PC-9 (cell line): ENCODE measurements around the gene TAS1R3. TPM values are rescaled to one million over a fixed set of nuclear protein-coding genes. Genes with fewer than 3 reads are reported as not detected.

Experiments used
- BruUV-seq: library from RNA; stranded (reverse); fragments of 400-500 nt; replicated peaks from 2 replicates; lab custom pipeline; 2021; lab: Mats Ljungman, UMichigan
- CTCF ChIA-PET: fragments of 300-600 bp; sonication (Branson Sonifier 250); formaldehyde crosslinking; loops from one replicate; lab custom pipeline; 2022; ENCODE audit warnings: antibody characterized with exemption; lab: Charles Lee
- POLR2A ChIA-PET: fragments of 300-600 bp; sonication (Branson Sonifier 250); formaldehyde crosslinking; loops from one replicate; lab custom pipeline; 2022; ENCODE audit warnings: antibody characterized with exemption; ENCODE audit not compliant: unreplicated experiment; lab: Charles Lee
- DNase-seq, 2 experiments: peaks; one replicate each; pipeline versions ENCODE4 v3.0.0 to v3.0.0-alpha.2; 2015 to 2022; ENCODE audit warnings: mixed read lengths in 1 of 2
- H2AFZ ChIP-seq: fragments of 200-600 bp; sonication (generic); 2 replicates; pipeline ENCODE4 v1.8.1; 2017; ENCODE audit warnings: antibody characterized with exemption
- H3F3A ChIP-seq: fragments of 200-600 bp; sonication (generic); 2 replicates; pipeline ENCODE4 v1.8.1; 2017; ENCODE audit warnings: antibody characterized with exemption, mild to moderate bottlenecking, low read depth; ENCODE audit not compliant: insufficient read depth
- H3K27ac ChIP-seq: fragments of 200-600 bp; sonication (generic); 2 replicates; pipeline ENCODE4 v1.6.1; 2016; ENCODE audit warnings: mixed run types
- H3K27me3 ChIP-seq: fragments of 200-600 bp; sonication (generic); 2 replicates; pipeline ENCODE4 v1.6.1; 2016; ENCODE audit warnings: low read depth, mixed run types; ENCODE audit not compliant: insufficient read depth
- H3K36me3 ChIP-seq: fragments of 200-600 bp; sonication (generic); 2 replicates; pipeline ENCODE4 v1.6.1; 2016; ENCODE audit warnings: low read depth, mixed run types
- H3K4me1 ChIP-seq: fragments of 200-600 bp; sonication (generic); replicated peaks from 2 replicates; pipeline ENCODE4 v1.6.1; 2016; ENCODE audit warnings: mixed run types; ENCODE audit not compliant: insufficient read depth
- H3K4me2 ChIP-seq: fragments of 200-600 bp; sonication (generic); 2 replicates; pipeline ENCODE4 v1.6.1; 2017; ENCODE audit warnings: mixed run types
- H3K4me3 ChIP-seq: fragments of 200-600 bp; sonication (generic); 2 replicates; pipeline ENCODE4 v1.6.1; 2016; ENCODE audit warnings: mixed run types
- H3K79me2 ChIP-seq: fragments of 200-600 bp; sonication (generic); 2 replicates; pipeline ENCODE4 v1.6.1; 2017; ENCODE audit warnings: low read depth, mixed run types
- H3K9me2 ChIP-seq: fragments of 200-600 bp; sonication (generic); 2 replicates; pipeline ENCODE4 v1.8.1; 2017; ENCODE audit warnings: mild to moderate bottlenecking; ENCODE audit not compliant: insufficient read depth
- H3K9me3 ChIP-seq: fragments of 200-600 bp; sonication (generic); 2 replicates; pipeline ENCODE4 v1.8.1; 2016; ENCODE audit warnings: low read depth; ENCODE audit not compliant: insufficient read depth
- H4K20me1 ChIP-seq: fragments of 200-600 bp; sonication (generic); 2 replicates; pipeline ENCODE4 v1.8.1; 2017; ENCODE audit not compliant: insufficient read depth
- EZH2 ChIP-seq: fragments of 200-600 bp; sonication (generic); IDR thresholded peaks from 2 replicates; pipeline ENCODE4 v1.8.0; 2017; ENCODE audit warnings: antibody characterized with exemption, low read depth
- intact Hi-C: fragments of 100-400 bp; cut with micrococcal nuclease; formaldehyde crosslinking; loops from one replicate; pipeline ENCODE4 v1.10.0; 2022; ENCODE audit not compliant: unreplicated experiment
- total RNA-seq: library from RNA; stranded (reverse); gene quantifications from 2 replicates; pipeline ENCODE4 v1.2.3, GENCODE V29; 2021
- TF ChIP-seq, protein P1 (sequence below): fragments of 200-600 bp; sonication (generic); conservative IDR thresholded peaks from 2 replicates; pipeline ENCODE4 v1.6.1; 2017; ENCODE audit warnings: mixed run types, antibody characterized with exemption, mild to moderate bottlenecking, moderate library complexity

TAS1R3 gene
- total RNA-seq, 1 experiment from 2014 or later, result 0.57 TPM

DNA sequence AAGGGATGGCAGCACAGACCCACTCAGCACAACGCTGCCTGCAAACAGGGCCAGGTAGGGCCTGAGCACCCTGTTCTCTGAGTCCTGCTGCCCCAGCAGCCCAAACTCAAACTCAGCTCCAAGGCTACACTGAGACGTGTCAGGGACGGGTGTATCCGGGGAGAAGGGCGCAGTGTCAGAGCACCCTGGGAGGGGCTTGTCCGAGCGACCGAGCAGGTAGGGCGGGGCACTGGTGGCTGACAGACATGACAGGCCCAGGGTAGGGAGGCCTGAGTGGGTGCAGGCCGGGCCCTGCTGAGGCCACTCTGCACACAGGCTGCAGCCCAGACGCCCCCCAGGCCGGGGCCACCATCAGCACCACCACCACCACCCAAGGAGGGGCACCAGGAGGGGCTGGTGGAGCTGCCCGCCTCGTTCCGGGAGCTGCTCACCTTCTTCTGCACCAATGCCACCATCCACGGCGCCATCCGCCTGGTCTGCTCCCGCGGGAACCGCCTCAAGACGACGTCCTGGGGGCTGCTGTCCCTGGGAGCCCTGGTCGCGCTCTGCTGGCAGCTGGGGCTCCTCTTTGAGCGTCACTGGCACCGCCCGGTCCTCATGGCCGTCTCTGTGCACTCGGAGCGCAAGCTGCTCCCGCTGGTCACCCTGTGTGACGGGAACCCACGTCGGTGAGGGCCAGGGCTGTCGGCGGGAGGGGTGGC, 45.3 kb upstream of the TAS1R3 start:
- intact Hi-C loops, result no loop called here
- DNase-seq, result no peak
- Histone ChIP-seq H3K27ac (no peak overlapping the region), H2AFZ (no peak overlapping the region), H3K9me2 (no peaks in the 10 kb centered on the region), H3K4me2 (no peak overlapping the region), H3K9me3 (no peaks in the 10 kb centered on the region), H3K36me3 (no peaks in the 10 kb centered on the region), H3K4me3 (no peak overlapping the region), H3F3A (peaks cover 14% of the 10 kb centered on the region; the same call in 1 of the 2 replicates), H3K4me1 (peaks cover 19% of the 10 kb centered on the region), H4K20me1 (no peaks in the 10 kb centered on the region), H3K79me2 (no peaks in the 10 kb centered on the region), H3K27me3 (no peaks in the 10 kb centered on the region)
- BruUV-seq, result no TSS peak
- CTCF ChIA-PET, result interaction anchor here (0.6 kb wide), 1 partner anchor 15 kb away, joined by 10 read pairs; no protein-coding TSS in a partner anchor
- TF ChIP-seq EZH2, result no peak
- TF ChIP-seq, protein P1, sequence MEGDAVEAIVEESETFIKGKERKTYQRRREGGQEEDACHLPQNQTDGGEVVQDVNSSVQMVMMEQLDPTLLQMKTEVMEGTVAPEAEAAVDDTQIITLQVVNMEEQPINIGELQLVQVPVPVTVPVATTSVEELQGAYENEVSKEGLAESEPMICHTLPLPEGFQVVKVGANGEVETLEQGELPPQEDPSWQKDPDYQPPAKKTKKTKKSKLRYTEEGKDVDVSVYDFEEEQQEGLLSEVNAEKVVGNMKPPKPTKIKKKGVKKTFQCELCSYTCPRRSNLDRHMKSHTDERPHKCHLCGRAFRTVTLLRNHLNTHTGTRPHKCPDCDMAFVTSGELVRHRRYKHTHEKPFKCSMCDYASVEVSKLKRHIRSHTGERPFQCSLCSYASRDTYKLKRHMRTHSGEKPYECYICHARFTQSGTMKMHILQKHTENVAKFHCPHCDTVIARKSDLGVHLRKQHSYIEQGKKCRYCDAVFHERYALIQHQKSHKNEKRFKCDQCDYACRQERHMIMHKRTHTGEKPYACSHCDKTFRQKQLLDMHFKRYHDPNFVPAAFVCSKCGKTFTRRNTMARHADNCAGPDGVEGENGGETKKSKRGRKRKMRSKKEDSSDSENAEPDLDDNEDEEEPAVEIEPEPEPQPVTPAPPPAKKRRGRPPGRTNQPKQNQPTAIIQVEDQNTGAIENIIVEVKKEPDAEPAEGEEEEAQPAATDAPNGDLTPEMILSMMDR, result no peak
- POLR2A ChIA-PET, result no interaction called here

DNA sequence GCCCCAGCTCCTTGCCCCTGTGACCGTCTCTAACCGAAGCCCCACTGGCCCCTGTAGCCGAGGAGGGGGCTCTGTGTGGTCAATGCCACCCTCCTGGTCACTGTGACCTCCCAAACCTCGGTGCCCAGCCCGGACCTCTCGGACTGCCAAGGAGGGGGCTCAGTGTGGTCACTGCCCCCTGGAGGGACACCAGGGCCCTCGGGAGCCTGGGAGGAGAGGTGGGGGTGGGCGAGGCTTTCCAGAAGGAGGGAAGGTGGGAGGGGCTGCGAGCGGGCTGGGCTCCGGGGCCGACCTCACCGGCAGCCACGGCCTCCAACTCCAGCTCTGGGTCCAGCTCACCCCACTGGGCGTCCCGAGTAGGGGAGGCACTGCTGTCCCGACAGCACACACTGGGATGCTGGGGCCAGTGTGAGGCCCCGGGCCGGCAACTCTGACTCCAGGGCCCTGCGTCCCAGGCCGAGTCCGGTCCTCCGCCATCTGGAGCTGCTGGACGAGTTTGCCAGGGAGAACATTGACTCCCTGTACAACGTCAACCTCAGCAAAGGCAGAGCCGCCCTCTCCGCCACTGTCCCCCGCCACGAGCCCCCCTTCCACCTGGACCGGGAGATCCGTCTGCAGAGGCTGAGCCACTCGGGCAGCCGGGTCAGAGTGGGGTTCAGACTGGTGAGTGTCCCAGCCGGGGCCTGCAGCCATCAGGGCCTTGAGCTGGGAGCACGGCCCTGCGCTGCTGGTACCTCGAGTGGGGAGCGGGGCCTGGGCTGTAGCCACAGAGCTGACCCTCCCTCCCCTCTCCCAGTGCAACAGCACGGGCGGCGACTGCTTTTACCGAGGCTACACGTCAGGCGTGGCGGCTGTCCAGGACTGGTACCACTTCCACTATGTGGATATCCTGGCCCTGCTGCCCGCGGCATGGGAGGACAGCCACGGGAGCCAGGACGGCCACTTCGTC, 44.5 kb upstream of the TAS1R3 start:
- H3F3A ChIP-seq, result peaks cover 10% of the 10 kb centered on the region; the same call in 1 of the 2 replicates
- CTCF ChIA-PET, result no interaction called here
- no peaks in the 10 kb centered on the region for H3K9me2 ChIP-seq
- no peak overlapping the region for H3K27ac ChIP-seq
- no peak overlapping the region for H3K4me3 ChIP-seq
- H4K20me1 ChIP-seq, result no peaks in the 10 kb centered on the region
- intact Hi-C loops, result no loop called here
- no peaks in the 10 kb centered on the region for H3K9me3 ChIP-seq
- peaks cover 26% of the 10 kb centered on the region for H3K4me1 ChIP-seq
- no peaks in the 10 kb centered on the region for H3K79me2 ChIP-seq
- TF ChIP-seq EZH2, result no peak
- TF ChIP-seq, protein P1, result no peak
- POLR2A ChIA-PET, result no interaction called here
- no peaks in the 10 kb centered on the region for H3K27me3 ChIP-seq
- no peak overlapping the region for H2AFZ ChIP-seq
- H3K4me2 ChIP-seq, result no peak overlapping the region
- BruUV-seq, result no TSS peak
- no peak for DNase-seq
- H3K36me3 ChIP-seq, result no peaks in the 10 kb centered on the region

DNA sequence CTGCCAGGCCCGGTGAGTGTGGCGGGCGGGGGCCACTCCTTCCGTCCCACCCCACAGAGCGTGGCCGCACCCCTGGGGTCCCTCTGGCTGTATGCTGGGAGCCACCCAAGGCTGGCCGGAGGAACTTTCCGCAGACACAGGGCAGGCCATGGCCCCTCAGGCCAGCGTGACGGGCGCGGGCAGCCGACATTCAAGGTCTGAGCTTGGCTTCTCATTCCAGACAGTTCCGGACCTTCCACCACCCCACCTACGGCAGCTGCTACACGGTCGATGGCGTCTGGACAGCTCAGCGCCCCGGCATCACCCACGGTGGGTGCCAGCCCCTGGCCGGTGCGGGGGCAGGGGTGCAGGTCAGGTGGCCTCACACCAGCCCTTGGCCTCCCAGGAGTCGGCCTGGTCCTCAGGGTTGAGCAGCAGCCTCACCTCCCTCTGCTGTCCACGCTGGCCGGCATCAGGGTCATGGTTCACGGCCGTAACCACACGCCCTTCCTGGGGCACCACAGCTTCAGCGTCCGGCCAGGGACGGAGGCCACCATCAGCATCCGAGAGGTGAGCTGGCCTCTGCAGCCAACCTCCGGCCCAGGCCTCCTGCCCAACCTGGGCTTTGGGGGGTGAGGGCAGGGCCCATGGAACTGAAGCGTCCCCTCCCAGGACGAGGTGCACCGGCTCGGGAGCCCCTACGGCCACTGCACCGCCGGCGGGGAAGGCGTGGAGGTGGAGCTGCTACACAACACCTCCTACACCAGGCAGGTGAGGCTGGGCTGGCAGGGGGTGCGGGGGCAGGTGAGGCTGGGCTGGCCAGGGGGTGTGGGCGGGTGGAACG, 43.6 kb upstream of the TAS1R3 start:
- POLR2A ChIA-PET, result no interaction called here
- intact Hi-C loops, result no loop called here
- Histone ChIP-seq H3K27ac (no peak overlapping the region), H3K9me2 (no peaks in the 10 kb centered on the region), H3K4me1 (peaks cover 20% of the 10 kb centered on the region), H3K9me3 (no peaks in the 10 kb centered on the region), H3K27me3 (no peaks in the 10 kb centered on the region), H3K4me2 (no peak overlapping the region), H4K20me1 (no peaks in the 10 kb centered on the region), H3F3A (peaks cover 10% of the 10 kb centered on the region; the same call in 1 of the 2 replicates), H3K4me3 (no peak overlapping the region), H2AFZ (no peak overlapping the region), H3K79me2 (no peaks in the 10 kb centered on the region), H3K36me3 (no peaks in the 10 kb centered on the region)
- CTCF ChIA-PET, result no interaction called here
- DNase-seq, result no peak
- no peak for TF ChIP-seq EZH2
- TF ChIP-seq, protein P1, result no peak
- BruUV-seq, result no TSS peak
